Stimulated activated CD4-positive, alpha-beta T cell treated with anti-CD3 and anti-CD28 coated beads, Interleukin-1b, Interleukin-23, amount 100 ng/mL, for 1 hour (primary cell): ENCODE results near the gene PTGER2.

Experiments used
- DNase-seq, 2 donors: peaks; one replicate each; pipeline ENCODE4 v3.0.0-alpha.2; 2020; ENCODE audit warnings: low read depth in 2 of 2

Gene PTGER2

DNA sequence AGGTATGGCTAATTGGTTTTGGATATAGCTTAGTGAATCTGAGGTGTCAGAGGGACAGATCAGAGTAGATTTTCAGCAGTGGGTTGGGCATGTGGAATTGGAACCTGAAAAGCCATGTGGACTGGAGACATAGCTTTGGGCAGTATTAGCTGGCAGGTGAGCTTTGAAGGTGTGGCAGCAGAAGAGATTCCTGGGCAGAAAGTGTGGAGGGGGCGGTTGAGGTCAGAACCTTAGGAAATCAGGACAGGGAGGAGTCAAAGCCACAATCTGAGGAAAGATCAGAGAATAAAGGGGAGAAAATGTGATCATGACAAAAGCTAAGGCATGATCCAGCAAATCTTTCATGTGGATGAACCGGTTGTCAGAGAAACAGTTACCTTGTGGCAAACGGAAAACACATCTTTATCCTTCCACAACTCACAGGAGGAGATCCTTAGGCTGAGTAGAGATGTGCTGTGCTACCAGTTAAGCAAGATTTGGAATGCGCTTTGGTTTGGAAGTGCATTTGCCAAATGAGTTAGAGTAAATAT is 56.4 kb downstream of the PTGER2 start:
- DNase-seq: no peak

- DNase-seq: no peak
Observed at GRCh38 chr14:52377940-52378339, 63.8 kb downstream of the PTGER2 start.
